ENCODE data around the gene SUN1.

- TF ChIP-seq POLR2A (IDR thresholded peaks at IDR 0.05; ENCODE audit: low read depth, low read length), result no peak
- no peak for TF ChIP-seq TAF1 (IDR thresholded peaks at IDR 0.05; ENCODE audit: low read depth, low read length)
- TF ChIP-seq POLR2AphosphoS5 (IDR thresholded peaks at IDR 0.05; ENCODE audit: low read depth, low read length), result no peak
- TF ChIP-seq PAX5 (IDR thresholded peaks at IDR 0.05; ENCODE audit: insufficient read depth, low read length, severe bottlenecking), result no peak
Measured at GRCh38 chr7:921071-921461, 88.8 kb downstream of the SUN1 start.
